IPS DF 6.9 (cell line): Measurements from ENCODE around the gene SPRYD7.
"Not testable (repeated sequence)": the region's sequence is repeated elsewhere in the genome, so short reads cannot be mapped to it uniquely, and the experiment has no call there.

Source experiments
- DNase-seq: peaks from one replicate; pipeline ENCODE4 v3.0.0-alpha.2; 2013; ENCODE audit warnings: low read depth, low spot score
- H3K27ac ChIP-seq: one replicate; pipeline ENCODE4 v1.5.1; 2013; ENCODE audit warnings: low read length, control low read depth
- H3K27me3 ChIP-seq: 2 replicates; pipeline ENCODE4 v1.6.1; 2013; ENCODE audit warnings: mild to moderate bottlenecking, low read length; ENCODE audit not compliant: control insufficient read depth, insufficient read depth
- H3K36me3 ChIP-seq: 2 replicates; pipeline ENCODE4 v1.6.1; 2013; ENCODE audit warnings: low read length; ENCODE audit not compliant: control insufficient read depth, insufficient read depth
- H3K4me1 ChIP-seq: 2 replicates; pipeline ENCODE4 v1.6.1; 2013; ENCODE audit warnings: low read length; ENCODE audit not compliant: control insufficient read depth, insufficient read depth
- H3K4me3 ChIP-seq: 2 replicates; pipeline ENCODE4 v1.5.1; 2013; ENCODE audit warnings: mild to moderate bottlenecking, low read length
- H3K9me3 ChIP-seq: 2 replicates; pipeline ENCODE4 v1.6.1; 2013; ENCODE audit warnings: low read length, inconsistent platforms; ENCODE audit not compliant: control insufficient read depth, insufficient read depth
- WGBS: extraction: QIAGEN DNeasy Blood & Tissue Kit; methylation state at CpG from one replicate; pipeline ENCODE4 v1.1.7; 2013; ENCODE audit warnings: mixed read lengths, missing lambda C conversion rate; ENCODE audit not compliant: insufficient read length, insufficient coverage; 5-methylcytosine and 5-hydroxymethylcytosine counted together

SPRYD7 gene

GRCh38 chr13:49954674-49955455 lies 18.7 kb upstream of the SPRYD7 start:
- no CpG with 5 or more reads among the region's 2 CpGs for WGBS
- Histone ChIP-seq H3K27ac (no peak overlapping the region), H3K4me1 (no peaks in the 10 kb centered on the region), H3K9me3 (no peaks in the 10 kb centered on the region), H3K27me3 (no peaks in the 10 kb centered on the region), H3K36me3 (no peaks in the 10 kb centered on the region), H3K4me3 (no peak overlapping the region)
- DNase-seq = no peak

GRCh38 chr13:49953560-49953959 lies 17.4 kb upstream of the SPRYD7 start:
- WGBS = no CpG with 5 or more reads among the region's 1 CpG
- Histone ChIP-seq H3K4me1 (no peaks in the 10 kb centered on the region), H3K27ac (no peak overlapping the region), H3K36me3 (no peaks in the 10 kb centered on the region), H3K27me3 (no peaks in the 10 kb centered on the region), H3K9me3 (no peaks in the 10 kb centered on the region), H3K4me3 (no peak overlapping the region)
- no peak for DNase-seq

- WGBS = no CpG with 5 or more reads among the region's 7 CpGs
- H3K9me3 ChIP-seq = no peaks in the 10 kb centered on the region
- no peak overlapping the region for H3K4me3 ChIP-seq
- H3K27ac ChIP-seq = no peak overlapping the region
- no peaks in the 10 kb centered on the region for H3K4me1 ChIP-seq
- H3K36me3 ChIP-seq = no peaks in the 10 kb centered on the region
- no peak for DNase-seq
- H3K27me3 ChIP-seq = no peaks in the 10 kb centered on the region
Measured at GRCh38 chr13:49951754-49952535, 15.8 kb upstream of the SPRYD7 start.

GRCh38 chr13:49948777-49949270 lies 12.7 kb upstream of the SPRYD7 start:
- DNase-seq, H3K4me3 ChIP-seq, H3K9me3 ChIP-seq, H3K27ac ChIP-seq, H3K4me1 ChIP-seq, H3K27me3 ChIP-seq, H3K36me3 ChIP-seq: not testable (repeated sequence)
- no CpG with 5 or more reads among the region's 6 CpGs for WGBS

DNA sequence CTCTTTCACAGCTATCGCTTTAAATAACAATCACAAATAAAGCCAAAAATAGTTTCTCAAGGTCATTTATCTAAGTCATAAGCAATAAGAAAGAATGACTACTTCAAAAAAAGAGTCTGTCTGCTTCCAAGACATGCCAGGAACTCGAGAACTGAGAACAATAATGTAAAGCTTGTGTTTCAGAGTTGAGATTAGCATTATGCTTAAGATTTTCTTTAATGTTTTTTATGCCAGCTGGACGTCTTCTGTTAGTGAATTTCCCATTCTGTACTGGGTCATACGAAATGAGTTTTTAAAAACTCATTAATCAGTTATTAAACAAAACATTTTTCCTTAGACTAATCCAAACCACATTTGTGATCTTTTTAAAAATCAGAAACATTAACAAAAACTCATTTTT lies 3.2 kb upstream of the SPRYD7 start:
- no peak overlapping the region for H3K4me3 ChIP-seq
- H3K27ac ChIP-seq = no peak overlapping the region
- H3K4me1 ChIP-seq = no peaks in the 10 kb centered on the region
- no peaks in the 10 kb centered on the region for H3K27me3 ChIP-seq
- no peaks in the 10 kb centered on the region for H3K9me3 ChIP-seq
- no peaks in the 10 kb centered on the region for H3K36me3 ChIP-seq
- no CpG with 5 or more reads among the region's 4 CpGs for WGBS
- DNase-seq = no peak

DNA sequence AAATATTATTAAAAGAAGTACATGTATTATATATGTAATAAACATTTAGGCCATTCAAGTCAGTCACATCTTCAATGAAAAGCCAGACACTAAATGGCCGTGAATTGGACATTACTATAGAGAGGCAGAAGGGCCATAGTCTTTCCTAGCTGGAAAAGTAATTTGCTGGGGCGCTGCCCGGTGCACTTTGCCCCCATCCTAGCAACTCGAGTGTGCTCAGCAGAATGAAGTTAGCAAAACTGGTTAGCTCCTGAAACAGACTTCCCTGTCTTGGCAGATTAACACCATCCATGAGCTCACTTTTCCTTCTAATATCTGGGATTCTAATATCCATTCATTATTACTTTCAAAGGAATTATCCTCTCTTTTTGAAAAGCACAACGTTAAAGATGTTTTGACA lies 2.8 kb upstream of the SPRYD7 start:
- H3K27ac ChIP-seq = no peak overlapping the region
- DNase-seq = no peak
- H3K4me1 ChIP-seq = no peaks in the 10 kb centered on the region
- H3K4me3 ChIP-seq = no peak overlapping the region
- H3K36me3 ChIP-seq = no peaks in the 10 kb centered on the region
- no peaks in the 10 kb centered on the region for H3K9me3 ChIP-seq
- no peaks in the 10 kb centered on the region for H3K27me3 ChIP-seq
- no CpG with 5 or more reads among the region's 5 CpGs for WGBS

- DNase-seq = no peak
- Histone ChIP-seq H3K36me3 (no peaks in the 10 kb centered on the region), H3K27me3 (no peaks in the 10 kb centered on the region), H3K27ac (no peak overlapping the region), H3K9me3 (no peaks in the 10 kb centered on the region), H3K4me3 (no peak overlapping the region), H3K4me1 (no peaks in the 10 kb centered on the region)
- WGBS = no CpG with 5 or more reads among the region's 5 CpGs
Measured at GRCh38 chr13:49938314-49938713, 2.2 kb upstream of the SPRYD7 start.

- no peaks in the 10 kb centered on the region for H3K4me1 ChIP-seq
- H3K9me3 ChIP-seq = no peaks in the 10 kb centered on the region
- peak overlapping the region; percentile 69 for H3K4me3 ChIP-seq
- DNase-seq = no peak
- no CpG with 5 or more reads among the region's 21 CpGs for WGBS
- H3K27ac ChIP-seq = no peak overlapping the region
- H3K27me3 ChIP-seq = no peaks in the 10 kb centered on the region
- no peaks in the 10 kb centered on the region for H3K36me3 ChIP-seq
Measured at GRCh38 chr13:49936968-49937273, 781 bp upstream of the SPRYD7 start.

DNA sequence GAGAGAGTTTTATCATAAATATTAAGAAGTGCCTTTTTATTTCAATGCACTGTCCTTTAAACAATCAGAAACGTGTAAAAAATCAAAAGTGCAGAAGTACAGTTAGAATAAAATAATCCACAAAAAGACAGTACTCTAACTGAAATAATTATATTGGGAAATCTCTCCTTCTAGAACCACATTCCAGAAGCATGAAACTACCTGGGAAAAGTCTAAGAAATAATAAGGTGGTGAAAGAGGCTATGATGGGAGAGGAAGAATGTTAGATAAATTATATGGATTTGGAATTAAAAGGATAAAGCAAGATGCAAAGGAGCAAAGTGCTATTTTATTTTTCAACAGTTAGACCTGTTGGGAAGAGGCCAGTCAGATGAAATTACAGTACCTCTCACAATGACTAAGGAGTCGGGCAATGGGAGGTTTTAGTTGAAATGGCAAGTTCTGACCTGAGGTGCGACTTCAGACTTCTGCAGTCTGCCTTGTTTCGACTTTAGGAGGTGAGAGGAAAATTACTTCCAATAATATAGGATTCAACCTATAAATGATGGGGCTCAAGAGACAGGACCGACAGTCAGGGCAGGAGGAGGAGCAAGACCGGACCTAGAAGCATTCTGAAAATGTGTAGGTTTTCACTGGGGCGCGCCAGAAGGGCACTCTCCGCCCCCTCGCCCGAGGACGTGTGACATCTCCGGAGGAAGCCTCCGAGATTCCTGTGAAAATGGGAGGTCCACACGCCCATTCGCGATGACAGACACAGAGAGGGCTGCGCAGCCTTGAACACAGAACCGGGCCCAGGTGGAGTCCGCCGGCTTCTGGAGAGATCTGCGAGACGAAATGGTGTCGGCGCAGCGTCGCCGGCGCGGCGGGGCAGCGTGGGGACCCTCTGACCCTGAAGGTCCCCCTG lies 717 bp downstream of the SPRYD7 start:
- Histone ChIP-seq H3K4me3 (peak overlapping the region; percentile 82), H3K36me3 (no peaks in the 10 kb centered on the region), H3K9me3 (no peaks in the 10 kb centered on the region), H3K27ac (no peak overlapping the region), H3K27me3 (no peaks in the 10 kb centered on the region), H3K4me1 (no peaks in the 10 kb centered on the region)
- no CpG with 5 or more reads among the region's 32 CpGs for WGBS
- DNase-seq = peak; percentile 22

DNA sequence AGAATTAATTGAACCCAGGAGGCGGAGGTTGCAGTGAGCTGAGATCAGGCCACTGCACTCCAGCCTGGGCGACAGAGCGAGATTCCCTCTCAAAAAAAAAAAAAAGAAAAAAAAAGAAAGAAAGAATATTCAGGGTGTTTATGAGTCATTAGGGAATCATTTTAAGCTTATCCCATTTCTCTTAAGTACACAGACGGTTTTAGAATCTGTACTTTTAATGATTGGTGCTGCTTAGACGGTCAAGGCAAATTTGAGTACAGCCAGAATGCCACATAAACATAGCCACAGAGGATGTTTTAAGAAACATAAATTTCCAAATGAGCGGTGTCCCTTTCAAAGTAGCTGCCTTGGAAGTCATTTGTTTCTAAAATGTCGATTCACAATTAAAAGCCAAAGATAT lies 2.6 kb downstream of the SPRYD7 start:
- no CpG with 5 or more reads among the region's 7 CpGs for WGBS
- Histone ChIP-seq H3K4me3 (no peak overlapping the region), H3K27me3 (no peaks in the 10 kb centered on the region), H3K36me3 (no peaks in the 10 kb centered on the region), H3K4me1 (no peaks in the 10 kb centered on the region), H3K9me3 (no peaks in the 10 kb centered on the region), H3K27ac (no peak overlapping the region)
- DNase-seq = no peak
